WTC11 (cell line): ENCODE results near the gene ARIH1. TPM values are rescaled to one million over a fixed set of nuclear protein-coding genes. Genes with fewer than 3 reads are reported as not detected.

Experiments
- ATAC-seq: fragments of 200-7000 bp; cut with Tn5 transposase; 2 replicates; pipeline ENCODE4 v1.10.0; 2021; ENCODE audit warnings: mild to moderate bottlenecking, moderate library complexity
- Bru-seq: library from RNA; stranded (reverse); fragments of 400-500 nt; gene quantifications from one replicate; lab custom pipeline; 2021; lab: Mats Ljungman, UMichigan
- CTCF ChIA-PET: fragments of 300-600 bp; sonication (Branson Sonifier 250); formaldehyde crosslinking; loops from one replicate; lab custom pipeline; 2021; ENCODE audit warnings: antibody characterized with exemption; lab: Charles Lee
- POLR2A ChIA-PET: fragments of 350-600 bp; sonication (Branson Sonifier 250); formaldehyde crosslinking; loops from one replicate; lab custom pipeline; 2021; ENCODE audit warnings: antibody characterized with exemption; lab: Charles Lee
- DNase-seq: peaks from one replicate; pipeline ENCODE4 v3.0.0; 2021; ENCODE audit warnings: low spot score
- H3K27ac Mint-ChIP-seq: 2 replicates; pipeline ENCODE4 v1.8.0; 2021; ENCODE audit warnings: mixed read lengths
- H3K27me3 Mint-ChIP-seq: 2 replicates; pipeline ENCODE4 v1.8.0; 2021; ENCODE audit warnings: low read depth, mild to moderate bottlenecking, moderate library complexity, mixed read lengths
- H3K36me3 Mint-ChIP-seq: 2 replicates; pipeline ENCODE4 v1.8.0; 2021; ENCODE audit warnings: mixed read lengths
- H3K4me1 Mint-ChIP-seq: 2 replicates; pipeline ENCODE4 v1.8.0; 2022; ENCODE audit warnings: mixed read lengths
- H3K4me3 Mint-ChIP-seq: 2 replicates; pipeline ENCODE4 v1.8.0; 2021; ENCODE audit warnings: mild to moderate bottlenecking, moderate library complexity, mixed read lengths
- H3K9me3 Mint-ChIP-seq: 2 replicates; pipeline ENCODE4 v1.8.0; 2021; ENCODE audit warnings: mixed read lengths
- AFF4 ChIP-seq: sonication (generic); formaldehyde crosslinking; IDR thresholded peaks from 2 replicates; pipeline ENCODE4 v1.8.1; 2023; ENCODE audit warnings: mild to moderate bottlenecking, missing genetic modification reagents, borderline replicate concordance
- E2F5 ChIP-seq: sonication (generic); formaldehyde crosslinking; IDR thresholded peaks from 2 replicates; pipeline ENCODE4 v1.8.1; 2022; ENCODE audit warnings: mild to moderate bottlenecking, moderate library complexity, missing genetic modification reagents
- EMX1 ChIP-seq: fragments of 250-450 bp; sonication (Bioruptor Pico); IDR thresholded peaks from 2 replicates; pipeline ENCODE4 v1.8.0; 2021; ENCODE audit warnings: mild to moderate bottlenecking
- ERG ChIP-seq: fragments of 250-450 bp; sonication (Bioruptor Pico); IDR thresholded peaks from 2 replicates; pipeline ENCODE4 v1.8.0; 2021; ENCODE audit warnings: mild to moderate bottlenecking
- FOXJ3 ChIP-seq: sonication (generic); formaldehyde crosslinking; IDR thresholded peaks from 2 replicates; pipeline ENCODE4 v1.9.0; 2021; ENCODE audit warnings: missing genetic modification reagents, mild to moderate bottlenecking, borderline replicate concordance
- FOXK1 ChIP-seq: sonication (generic); formaldehyde crosslinking; IDR thresholded peaks from 2 replicates; pipeline ENCODE4 v1.8.0; 2022; ENCODE audit warnings: mild to moderate bottlenecking, moderate library complexity, missing genetic modification reagents
- FOXP1 ChIP-seq: sonication (generic); formaldehyde crosslinking; IDR thresholded peaks from 2 replicates; pipeline ENCODE4 v1.8.0; 2022; ENCODE audit warnings: missing genetic modification reagents, mild to moderate bottlenecking, moderate library complexity, borderline replicate concordance
- FOXP4 ChIP-seq: sonication (generic); formaldehyde crosslinking; IDR thresholded peaks from 2 replicates; pipeline ENCODE4 v1.8.0; 2022; ENCODE audit warnings: mild to moderate bottlenecking, missing genetic modification reagents
- GABPB1 ChIP-seq: sonication (generic); formaldehyde crosslinking; IDR thresholded peaks from 2 replicates; pipeline ENCODE4 v1.8.1; 2023; ENCODE audit warnings: mild to moderate bottlenecking, missing genetic modification reagents
- GRHL2 ChIP-seq: fragments of 250-450 bp; sonication (Bioruptor Pico); IDR thresholded peaks from 2 replicates; pipeline ENCODE4 v1.8.0; 2022; ENCODE audit warnings: mild to moderate bottlenecking, moderate library complexity; ENCODE audit not compliant: insufficient replicate concordance, severe bottlenecking
- HMGXB4 ChIP-seq: sonication (generic); formaldehyde crosslinking; IDR thresholded peaks from 2 replicates; pipeline ENCODE4 v1.8.1; 2023; ENCODE audit warnings: mild to moderate bottlenecking, moderate library complexity, missing genetic modification reagents
- KAT7 ChIP-seq: sonication (generic); formaldehyde crosslinking; IDR thresholded peaks from 2 replicates; pipeline ENCODE4 v1.8.1; 2023; ENCODE audit warnings: missing genetic modification reagents, mild to moderate bottlenecking, borderline replicate concordance
- MAX ChIP-seq: sonication (generic); formaldehyde crosslinking; IDR thresholded peaks from 2 replicates; pipeline ENCODE4 v1.8.0; 2022; ENCODE audit warnings: mild to moderate bottlenecking, missing genetic modification reagents
- MYBL2 ChIP-seq: sonication (generic); formaldehyde crosslinking; IDR thresholded peaks from 2 replicates; pipeline ENCODE4 v1.8.1; 2023; ENCODE audit warnings: mild to moderate bottlenecking, moderate library complexity, missing genetic modification reagents
- NFE2L1 ChIP-seq: sonication (generic); formaldehyde crosslinking; IDR thresholded peaks from 2 replicates; pipeline ENCODE4 v1.8.1; 2023; ENCODE audit warnings: missing genetic modification reagents
- PREB ChIP-seq: sonication (generic); formaldehyde crosslinking; IDR thresholded peaks from 2 replicates; pipeline ENCODE4 v1.8.1; 2022; ENCODE audit warnings: mild to moderate bottlenecking, missing genetic modification reagents, moderate library complexity, borderline replicate concordance
- RORB ChIP-seq: fragments of 250-450 bp; sonication (Bioruptor Pico); IDR thresholded peaks from 2 replicates; pipeline ENCODE4 v1.9.0; 2021; ENCODE audit warnings: mild to moderate bottlenecking
- SMAD3 ChIP-seq: sonication (generic); formaldehyde crosslinking; IDR thresholded peaks from 2 replicates; pipeline ENCODE4 v1.8.0; 2022; ENCODE audit warnings: missing genetic modification reagents, mild to moderate bottlenecking, borderline replicate concordance
- SMAD4 ChIP-seq: sonication (generic); formaldehyde crosslinking; IDR thresholded peaks from 2 replicates; pipeline ENCODE4 v1.8.0; 2022; ENCODE audit warnings: mild to moderate bottlenecking, missing genetic modification reagents
- SOX15 ChIP-seq: fragments of 250-450 bp; sonication (Bioruptor Pico); IDR thresholded peaks from 2 replicates; pipeline ENCODE4 v1.9.0; 2021; ENCODE audit warnings: mild to moderate bottlenecking
- TCF7 ChIP-seq: sonication (generic); formaldehyde crosslinking; IDR thresholded peaks from 2 replicates; pipeline ENCODE4 v1.8.0; 2022; ENCODE audit warnings: mild to moderate bottlenecking, low read depth, missing genetic modification reagents, moderate library complexity
- ZNF317 ChIP-seq: sonication (generic); formaldehyde crosslinking; IDR thresholded peaks from 2 replicates; pipeline ENCODE4 v1.8.1; 2023; ENCODE audit warnings: low read depth, mild to moderate bottlenecking, moderate library complexity, missing genetic modification reagents, borderline replicate concordance
- ZNF396 ChIP-seq: fragments of 250-450 bp; sonication (Bioruptor Pico); IDR thresholded peaks from 2 replicates; pipeline ENCODE4 v1.8.0; 2021; ENCODE audit warnings: mild to moderate bottlenecking, moderate library complexity, borderline replicate concordance
- ZNF671 ChIP-seq: fragments of 250-450 bp; sonication (Bioruptor Pico); IDR thresholded peaks from 2 replicates; pipeline ENCODE4 v1.8.0; 2021; ENCODE audit warnings: mild to moderate bottlenecking
- long read RNA-seq, 3 experiments: library from RNA in 1 of 3; library from capped mRNA in 1 of 3; library from polyadenylated mRNA in 1 of 3; unstranded in 2 of 3; stranded (forward) in 1 of 3; transcript quantifications; one replicate each; pipeline ENCODE4 v2.0.0, GENCODE V29; 2021
- total RNA-seq: library from RNA; stranded (reverse); gene quantifications from 3 replicates; pipeline ENCODE4 v1.2.3, GENCODE V29; 2021

ARIH1 gene
- total RNA-seq, result 198 to 206 TPM (median 201 TPM) in 3 replicates
- Bru-seq, nascent RNA, result percentile 89 among the genes with signal in this experiment
- long read RNA-seq, experiment 1, full-length matches to known transcripts, result 93 of 144 reads
- long read RNA-seq, experiment 1, partial matches to known transcripts, result 15 of 144 reads
- long read RNA-seq, experiment 1, other reads (novel, unspliced or antisense), result 36 of 144 reads
- long read RNA-seq, experiment 2, full-length matches to known transcripts, result 37 of 94 reads
- long read RNA-seq, experiment 2, partial matches to known transcripts, result 2 of 94 reads
- long read RNA-seq, experiment 2, other reads (novel, unspliced or antisense), result 55 of 94 reads
- long read RNA-seq, experiment 3, full-length matches to known transcripts, result 3 of 7 reads
- long read RNA-seq, experiment 3, partial matches to known transcripts, result 1 of 7 reads
- long read RNA-seq, experiment 3, other reads (novel, unspliced or antisense), result 3 of 7 reads

- DNase-seq (peak; percentile 96), ATAC-seq (peak; percentile 84)
- POLR2A ChIA-PET, result no interaction called here
- no peaks in the 10 kb centered on the region for H3K27me3 Mint-ChIP-seq
- H3K27ac Mint-ChIP-seq, result peak within 1 kb of the TSS; percentile 82
- peaks cover 26% of the 10 kb centered on the region for H3K36me3 Mint-ChIP-seq
- CTCF ChIA-PET, result interaction anchor here (1.0 to 1.2 kb wide), 2 partner anchors 9 to 14 kb away, joined by 3 read pairs; no protein-coding TSS in a partner anchor
- H3K4me1 Mint-ChIP-seq, result peaks cover 24% of the 10 kb centered on the region
- H3K4me3 Mint-ChIP-seq, result peak within 1 kb of the TSS; percentile 96
- no peaks in the 10 kb centered on the region for H3K9me3 Mint-ChIP-seq
- TF ChIP-seq AFF4 (CRISPR knock-in tag) (no peak; the same call in 1 of the 2 replicates), FOXJ3 (CRISPR knock-in tag) (no peak), ZNF671 (no peak), ZNF317 (CRISPR knock-in tag) (no peak; the same call in 1 of the 2 replicates), PREB (CRISPR knock-in tag) (no peak), HMGXB4 (peak; percentile 95), GRHL2 (no peak), E2F5 (CRISPR knock-in tag) (peak; percentile 83), EMX1 (CRISPR knock-in tag) (no peak), KAT7 (CRISPR knock-in tag) (no peak), FOXK1 (CRISPR knock-in tag) (peak; percentile 76), SMAD3 (CRISPR knock-in tag) (no peak), GABPB1 (CRISPR knock-in tag) (peak; percentile 81), MAX (CRISPR knock-in tag) (peak; percentile 74; the same call in 1 of the 2 replicates), RORB (CRISPR knock-in tag) (no peak), NFE2L1 (peak; percentile 59; the same call in 1 of the 2 replicates), SMAD4 (CRISPR knock-in tag) (no peak), FOXP1 (CRISPR knock-in tag) (peak; percentile 75), SOX15 (CRISPR knock-in tag) (no peak), ERG (CRISPR knock-in tag) (no peak), TCF7 (CRISPR knock-in tag) (0 out of 2 replicates have a peak, but pooled peaks have one; percentile 23), FOXP4 (CRISPR knock-in tag) (peak; percentile 84), MYBL2 (peak; percentile 31; the same call in 1 of the 2 replicates), ZNF396 (CRISPR knock-in tag) (no peak)
These were observed at the start of gene ARIH1 for GRCh38 chr15:72473614-72474465. Gene ARIH1, plus strand, starts transcription at chr15:72474330. Its CDS starts 310 bp downstream, at chr15:72474640.
